Memory B cell (primary cell): ENCODE data around the gene TLCD5.

Source experiments
- ATAC-seq: fragments of 150-1000 bp; cut with Tn5 transposase; 2 replicates; pipeline ENCODE4 v1.10.0; 2021; ENCODE audit warnings: low read depth, mild to moderate bottlenecking, moderate library complexity
- DNase-seq, 2 donors: peaks; one replicate each; pipeline ENCODE4 v3.0.0; 2022; ENCODE audit warnings: low spot score in 2 of 2
- H3K27ac Mint-ChIP-seq: one replicate; pipeline ENCODE4 v1.8.0; 2022; ENCODE audit warnings: mild to moderate bottlenecking, moderate library complexity, mixed read lengths
- H3K27me3 Mint-ChIP-seq: one replicate; pipeline ENCODE4 v1.8.0; 2022; ENCODE audit warnings: mixed read lengths
- H3K36me3 Mint-ChIP-seq: one replicate; pipeline ENCODE4 v1.8.0; 2022; ENCODE audit warnings: mild to moderate bottlenecking, mixed read lengths
- H3K4me1 Mint-ChIP-seq: one replicate; pipeline ENCODE4 v1.8.0; 2022; ENCODE audit warnings: mixed read lengths
- H3K4me3 Mint-ChIP-seq: one replicate; pipeline ENCODE4 v1.8.0; 2022; ENCODE audit warnings: mild to moderate bottlenecking, moderate library complexity, mixed read lengths
- H3K9me3 Mint-ChIP-seq: one replicate; pipeline ENCODE4 v1.8.0; 2022; ENCODE audit warnings: mixed read lengths

Gene TLCD5

GRCh38 chr11:120337355-120338106, 12.4 kb downstream of the TLCD5 start:
- ATAC-seq (no peak), DNase-seq (no peak)
- peaks cover 11% of the 10 kb centered on the region for H3K27me3 Mint-ChIP-seq
- no peak overlapping the region for H3K27ac Mint-ChIP-seq
- peaks cover 2% of the 10 kb centered on the region for H3K9me3 Mint-ChIP-seq
- H3K36me3 Mint-ChIP-seq: peaks cover 2% of the 10 kb centered on the region
- peak overlapping the region; percentile 86 for H3K4me3 Mint-ChIP-seq
- H3K4me1 Mint-ChIP-seq: peaks cover 22% of the 10 kb centered on the region

- H3K27me3 Mint-ChIP-seq: peaks cover 11% of the 10 kb centered on the region
- peaks cover 22% of the 10 kb centered on the region for H3K4me1 Mint-ChIP-seq
- ATAC-seq (no peak), DNase-seq (no peak)
- H3K36me3 Mint-ChIP-seq: peaks cover 2% of the 10 kb centered on the region
- H3K4me3 Mint-ChIP-seq: peak overlapping the region; percentile 62
- H3K27ac Mint-ChIP-seq: no peak overlapping the region
- peaks cover 2% of the 10 kb centered on the region for H3K9me3 Mint-ChIP-seq
Measured at GRCh38 chr11:120338107-120338933, 13.2 kb downstream of the TLCD5 start.

GRCh38 chr11:120339394-120339890, 14.3 kb downstream of the TLCD5 start:
- H3K4me1 Mint-ChIP-seq: peaks cover 25% of the 10 kb centered on the region
- H3K4me3 Mint-ChIP-seq: no peak overlapping the region
- H3K27me3 Mint-ChIP-seq: peaks cover 9% of the 10 kb centered on the region
- H3K9me3 Mint-ChIP-seq: peaks cover 2% of the 10 kb centered on the region
- ATAC-seq: no peak
- peaks cover 2% of the 10 kb centered on the region for H3K36me3 Mint-ChIP-seq
- H3K27ac Mint-ChIP-seq: no peak overlapping the region
- DNase-seq: no peak

- ATAC-seq (no peak), DNase-seq (no peak)
- Mint-ChIP-seq H3K27ac (no peak overlapping the region), H3K4me1 (peaks cover 29% of the 10 kb centered on the region), H3K4me3 (no peak overlapping the region), H3K9me3 (peaks cover 2% of the 10 kb centered on the region), H3K27me3 (peaks cover 12% of the 10 kb centered on the region), H3K36me3 (peaks cover 2% of the 10 kb centered on the region)
Measured at GRCh38 chr11:120340529-120340928, 15.4 kb downstream of the TLCD5 start.

- ATAC-seq: no peak
- H3K9me3 Mint-ChIP-seq: peaks cover 2% of the 10 kb centered on the region
- H3K4me3 Mint-ChIP-seq: no peak overlapping the region
- peaks cover 16% of the 10 kb centered on the region for H3K27me3 Mint-ChIP-seq
- peaks cover 2% of the 10 kb centered on the region for H3K36me3 Mint-ChIP-seq
- DNase-seq: no peak
- peaks cover 31% of the 10 kb centered on the region for H3K4me1 Mint-ChIP-seq
- H3K27ac Mint-ChIP-seq: no peak overlapping the region
Measured at GRCh38 chr11:120342226-120342625, 17.1 kb downstream of the TLCD5 start.

GRCh38 chr11:120342678-120343077, 17.6 kb downstream of the TLCD5 start:
- H3K36me3 Mint-ChIP-seq: peaks cover 2% of the 10 kb centered on the region
- peaks cover 2% of the 10 kb centered on the region for H3K9me3 Mint-ChIP-seq

GRCh38 chr11:120343429-120343828, 18.3 kb downstream of the TLCD5 start:
- H3K4me3 Mint-ChIP-seq: no peak overlapping the region
- H3K4me1 Mint-ChIP-seq: peaks cover 26% of the 10 kb centered on the region
- H3K27ac Mint-ChIP-seq: no peak overlapping the region
- peaks cover 2% of the 10 kb centered on the region for H3K9me3 Mint-ChIP-seq
- ATAC-seq (peak; percentile 54), DNase-seq (no peak)
- peaks cover 14% of the 10 kb centered on the region for H3K27me3 Mint-ChIP-seq
- H3K36me3 Mint-ChIP-seq: peaks cover 2% of the 10 kb centered on the region

More at GRCh38 chr11:120342678-120343077, 17.6 kb downstream of the TLCD5 start:
- ATAC-seq: no peak
- Mint-ChIP-seq H3K4me1 (peaks cover 31% of the 10 kb centered on the region), H3K27ac (no peak overlapping the region), H3K27me3 (peaks cover 16% of the 10 kb centered on the region), H3K4me3 (no peak overlapping the region)
- DNase-seq: no peak

GRCh38 chr11:120344302-120345004, 19.4 kb downstream of the TLCD5 start:
- Mint-ChIP-seq H3K27me3 (peaks cover 17% of the 10 kb centered on the region), H3K4me1 (peaks cover 26% of the 10 kb centered on the region), H3K27ac (no peak overlapping the region), H3K4me3 (peak overlapping the region; percentile 55), H3K36me3 (peaks cover 2% of the 10 kb centered on the region), H3K9me3 (peaks cover 2% of the 10 kb centered on the region)
- DNase-seq (peak in 1 of 2 donors; percentile 42), ATAC-seq (peak; percentile 96)

GRCh38 chr11:120346233-120346632, 21.1 kb downstream of the TLCD5 start:
- DNase-seq: no peak
- ATAC-seq: no peak
- Mint-ChIP-seq H3K27me3 (peaks cover 20% of the 10 kb centered on the region), H3K27ac (no peak overlapping the region), H3K9me3 (peaks cover 2% of the 10 kb centered on the region), H3K36me3 (peaks cover 2% of the 10 kb centered on the region), H3K4me3 (no peak overlapping the region), H3K4me1 (peaks cover 27% of the 10 kb centered on the region)

GRCh38 chr11:120350637-120351036, 25.5 kb downstream of the TLCD5 start:
- Mint-ChIP-seq H3K27me3 (peaks cover 20% of the 10 kb centered on the region), H3K36me3 (peaks cover 8% of the 10 kb centered on the region), H3K4me3 (no peak overlapping the region), H3K27ac (no peak overlapping the region), H3K9me3 (no peaks in the 10 kb centered on the region), H3K4me1 (peaks cover 14% of the 10 kb centered on the region)
- ATAC-seq: no peak
- DNase-seq: no peak

- Mint-ChIP-seq H3K36me3 (peaks cover 11% of the 10 kb centered on the region), H3K4me3 (no peak overlapping the region), H3K27me3 (peaks cover 18% of the 10 kb centered on the region), H3K4me1 (peaks cover 10% of the 10 kb centered on the region), H3K9me3 (no peaks in the 10 kb centered on the region), H3K27ac (no peak overlapping the region)
- ATAC-seq (no peak), DNase-seq (no peak)
Measured at GRCh38 chr11:120352405-120352804, 27.3 kb downstream of the TLCD5 start.

GRCh38 chr11:120354068-120354467, 29.0 kb downstream of the TLCD5 start:
- Mint-ChIP-seq H3K4me3 (no peak overlapping the region), H3K4me1 (peaks cover 11% of the 10 kb centered on the region), H3K36me3 (peaks cover 15% of the 10 kb centered on the region), H3K9me3 (no peaks in the 10 kb centered on the region), H3K27me3 (peaks cover 20% of the 10 kb centered on the region), H3K27ac (no peak overlapping the region)
- ATAC-seq (no peak), DNase-seq (no peak)

GRCh38 chr11:120354779-120355178, 29.7 kb downstream of the TLCD5 start:
- ATAC-seq: no peak
- Mint-ChIP-seq H3K4me3 (no peak overlapping the region), H3K9me3 (no peaks in the 10 kb centered on the region), H3K27ac (no peak overlapping the region), H3K36me3 (peaks cover 15% of the 10 kb centered on the region), H3K27me3 (peaks cover 20% of the 10 kb centered on the region), H3K4me1 (peaks cover 11% of the 10 kb centered on the region)
- DNase-seq: no peak

- H3K36me3 Mint-ChIP-seq: peaks cover 14% of the 10 kb centered on the region
- H3K4me3 Mint-ChIP-seq: no peak overlapping the region
- ATAC-seq (no peak), DNase-seq (no peak)
- H3K4me1 Mint-ChIP-seq: peaks cover 10% of the 10 kb centered on the region
- H3K9me3 Mint-ChIP-seq: no peaks in the 10 kb centered on the region
- H3K27ac Mint-ChIP-seq: no peak overlapping the region
- H3K27me3 Mint-ChIP-seq: peaks cover 16% of the 10 kb centered on the region
Measured at GRCh38 chr11:120357620-120358019, 32.5 kb downstream of the TLCD5 start.
